ENCODE measurements around the gene TUBA3E. TPM values are rescaled to one million over a fixed set of nuclear protein-coding genes. Genes with fewer than 3 reads are reported as not detected.
"Not testable (repeated sequence)": the region's sequence is repeated elsewhere in the genome, so short reads cannot be mapped to it uniquely, and the experiment has no call there.

Gene TUBA3E
- total RNA-seq, 2 donors from 2014 or later, result not detected

DNA sequence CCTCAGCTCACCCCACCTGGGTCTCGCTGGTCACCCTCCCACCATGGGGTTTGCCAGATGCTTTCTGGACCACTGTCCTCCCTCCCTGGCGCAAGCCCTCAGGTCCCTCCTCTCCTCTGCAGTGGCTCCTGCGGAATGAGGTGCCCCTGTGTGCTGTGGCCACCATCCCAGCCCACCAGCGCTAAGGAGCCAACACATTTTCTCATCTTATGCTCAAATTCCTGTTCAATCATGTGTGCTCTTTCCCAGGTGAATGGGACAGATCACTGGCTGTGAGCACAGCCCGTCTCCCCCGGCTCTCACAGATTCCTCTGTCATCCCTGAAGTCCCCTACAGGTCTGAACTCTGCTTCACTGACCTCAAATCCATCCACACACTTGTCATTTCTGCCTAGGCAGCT lies 38.1 kb downstream of the TUBA3E start:
- TF ChIP-seq CTCF (IDR thresholded peaks at IDR 0.05), result no peak
- no peak for TF ChIP-seq POLR2A (IDR thresholded peaks at IDR 0.05)
- Histone ChIP-seq H3K4me1 (peaks cover 12% of the 10 kb centered on the region), H3K9me3 (no peaks in the 10 kb centered on the region), H3K36me3 (replicated peaks in 1 of 2; ENCODE audit: insufficient read depth in 1 of 2, low read depth in 2 of 2) (peaks cover 0 to 10% of the 10 kb centered on the region in 2 donors), H3K27me3 (no peaks in the 10 kb centered on the region), H3K27ac (no peak overlapping the region), H3K4me3 (no peak overlapping the region)
- ATAC-seq (no peak), DNase-seq (no peak)
- WGBS, 2 donors, result 94 to 100% methylated on average over 2 to 6 of the region's 6 CpGs
- intact Hi-C loops (cut with DNase I), result no loop called here

DNA sequence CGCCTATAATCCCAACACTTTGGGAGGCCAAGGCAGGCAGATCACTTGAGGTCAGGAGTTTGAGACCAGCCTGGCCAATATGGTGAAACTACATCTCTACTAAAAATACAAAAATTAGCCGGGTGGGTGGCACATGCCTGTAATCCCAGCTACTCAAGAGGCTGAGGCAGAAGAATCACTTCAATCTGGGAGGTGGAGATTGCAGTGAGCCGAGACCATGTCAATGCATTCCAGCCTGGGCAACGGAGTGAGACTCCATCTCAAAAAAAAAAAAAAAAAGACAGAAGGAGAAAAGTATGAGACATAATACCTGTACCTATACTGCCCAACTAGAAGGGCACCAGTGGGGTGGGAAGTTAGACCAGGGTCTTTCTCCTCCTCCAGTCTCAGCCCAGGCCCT lies 38.9 kb downstream of the TUBA3E start:
- H3K4me3 ChIP-seq; DNase-seq; H3K27me3 ChIP-seq; ATAC-seq; H3K9me3 ChIP-seq; H3K27ac ChIP-seq; H3K36me3 ChIP-seq (replicated peaks in 1 of 2; ENCODE audit: insufficient read depth in 1 of 2, low read depth in 2 of 2); intact Hi-C loops (cut with DNase I): not testable (repeated sequence)
- H3K4me1 ChIP-seq, result peaks cover 12% of the 10 kb centered on the region
- WGBS, 2 donors, result 82 to 96% methylated on average over 4 of the region's 4 CpGs

DNA sequence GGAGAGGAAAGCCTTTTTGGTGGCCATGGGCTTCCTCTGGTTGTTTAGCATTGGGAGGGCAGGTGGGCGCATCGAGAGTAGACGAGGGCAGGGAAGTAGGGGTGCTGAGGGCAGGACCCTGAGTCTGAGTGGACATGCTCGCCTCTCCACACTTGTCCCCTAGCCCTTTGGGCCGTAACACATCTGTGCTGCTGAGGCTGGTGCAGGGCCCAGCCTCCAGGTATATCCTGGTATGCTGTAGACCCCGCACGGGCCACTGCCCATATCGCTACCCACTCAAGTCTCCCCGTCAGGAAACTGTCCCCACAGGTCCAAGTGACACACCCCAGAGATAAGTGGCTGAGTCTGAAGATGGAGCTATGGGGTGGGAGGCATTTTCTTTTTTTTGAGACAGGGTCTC lies 39.6 kb downstream of the TUBA3E start:
- Histone ChIP-seq H3K9me3 (no peaks in the 10 kb centered on the region), H3K27ac (no peak overlapping the region), H3K36me3 (replicated peaks in 1 of 2; ENCODE audit: insufficient read depth in 1 of 2, low read depth in 2 of 2) (peaks cover 0 to 2% of the 10 kb centered on the region in 2 donors), H3K4me1 (peaks cover 12% of the 10 kb centered on the region), H3K27me3 (no peaks in the 10 kb centered on the region), H3K4me3 (no peak overlapping the region)
- ATAC-seq (no peak), DNase-seq (no peak)
- intact Hi-C loops (cut with DNase I), result no loop called here
- WGBS, 2 donors, result 89 to 92% methylated on average over 9 of the region's 9 CpGs
- TF ChIP-seq CTCF (IDR thresholded peaks at IDR 0.05), result no peak
- no peak for TF ChIP-seq POLR2A (IDR thresholded peaks at IDR 0.05)

DNA sequence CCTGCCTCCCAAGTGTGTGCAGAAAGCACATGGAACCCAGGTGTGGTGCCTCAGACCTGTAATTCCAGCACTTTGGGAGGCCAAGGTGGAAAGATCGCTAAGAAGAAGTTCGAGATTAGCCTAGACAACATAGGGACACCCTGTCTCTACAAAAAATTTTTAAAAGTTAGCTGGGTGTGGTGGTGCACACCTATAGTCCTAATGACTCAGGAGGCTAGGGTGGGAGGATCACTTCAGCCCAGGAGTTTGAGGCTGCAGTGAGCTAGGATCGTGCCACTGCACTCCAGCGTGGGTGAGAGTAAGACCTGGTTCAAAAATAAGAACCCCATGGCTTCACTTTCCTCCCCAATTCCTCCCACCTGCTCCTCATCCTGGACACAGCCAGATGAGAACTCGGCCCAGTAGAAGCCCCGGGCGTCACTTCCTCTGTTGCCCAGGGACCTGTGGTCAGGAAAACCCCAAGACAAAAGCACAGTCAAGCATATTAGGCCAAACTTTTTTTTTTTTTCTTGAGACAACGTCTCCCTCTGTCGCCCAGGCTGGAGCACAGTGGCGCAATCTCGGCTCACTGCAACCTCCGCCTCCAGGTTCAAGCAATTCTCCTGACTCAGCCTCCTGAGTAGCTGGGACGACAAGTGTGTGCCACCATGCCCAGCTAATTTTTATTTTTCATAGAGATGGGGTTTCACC lies 40.3 kb downstream of the TUBA3E start:
- intact Hi-C loops (cut with DNase I); H3K27me3 ChIP-seq; H3K4me3 ChIP-seq; H3K27ac ChIP-seq; H3K9me3 ChIP-seq; ATAC-seq; DNase-seq; H3K36me3 ChIP-seq (replicated peaks in 1 of 2; ENCODE audit: insufficient read depth in 1 of 2, low read depth in 2 of 2): not testable (repeated sequence)
- peaks cover 12% of the 10 kb centered on the region for H3K4me1 ChIP-seq
- WGBS, 2 donors, result 80 to 89% methylated on average over 13 of the region's 13 CpGs

- peaks cover 12% of the 10 kb centered on the region for H3K4me1 ChIP-seq
- H3K4me3 ChIP-seq; ATAC-seq; H3K27me3 ChIP-seq; DNase-seq; intact Hi-C loops (cut with DNase I); H3K27ac ChIP-seq; H3K9me3 ChIP-seq; H3K36me3 ChIP-seq (replicated peaks in 1 of 2; ENCODE audit: insufficient read depth in 1 of 2, low read depth in 2 of 2): not testable (repeated sequence)
- 87% methylated on average over 11 of the region's 12 CpGs; no CpG with 5 or more reads in 1 of the 2 donors for WGBS, 2 donors
Measured at GRCh38 chr2:130157354-130157753, 40.9 kb downstream of the TUBA3E start.

GRCh38 chr2:130156624-130157004 lies 41.6 kb downstream of the TUBA3E start:
- H3K27me3 ChIP-seq, result no peaks in the 10 kb centered on the region
- peaks cover 0 to 3% of the 10 kb centered on the region in 2 donors for H3K36me3 ChIP-seq (replicated peaks in 1 of 2; ENCODE audit: insufficient read depth in 1 of 2, low read depth in 2 of 2)
- 73 to 78% methylated on average over 6 to 9 of the region's 9 CpGs for WGBS, 2 donors
- intact Hi-C loops (cut with DNase I), result no loop called here
- no peak for ATAC-seq
- H3K27ac ChIP-seq, result no peak overlapping the region
- no peak for TF ChIP-seq CTCF (IDR thresholded peaks at IDR 0.05)
- TF ChIP-seq POLR2A (IDR thresholded peaks at IDR 0.05), result no peak
- no peak for DNase-seq
- H3K9me3 ChIP-seq, result no peaks in the 10 kb centered on the region
- H3K4me3 ChIP-seq, result no peak overlapping the region
- H3K4me1 ChIP-seq, result peaks cover 12% of the 10 kb centered on the region

Measured in body of pancreas (tissue), 4 donors.